Peyer's patch (tissue), 4 donors: Measurements from ENCODE around the gene ABL1.

Experiments used
- POLR2A ChIP-seq, 2 donors: fragments of 450-650 bp; IDR thresholded peaks; one replicate each; pipeline ENCODE4 v1.5.1; 2017; ENCODE audit warnings: antibody characterized with exemption in 2 of 2, mild to moderate bottlenecking in 2 of 2, moderate library complexity in 2 of 2
- TF ChIP-seq, protein P1 (sequence below), 6 experiments: fragments of 450-650 bp in 4 of 6; fragments of 200-600 bp in 2 of 6; sonication (generic) in 1 of 6; IDR thresholded peaks; one replicate each; pipeline ENCODE4 v1.5.1; 2017 to 2019; ENCODE audit warnings: antibody characterized with exemption in 6 of 6, mild to moderate bottlenecking in 3 of 6, moderate library complexity in 1 of 6

DNA sequence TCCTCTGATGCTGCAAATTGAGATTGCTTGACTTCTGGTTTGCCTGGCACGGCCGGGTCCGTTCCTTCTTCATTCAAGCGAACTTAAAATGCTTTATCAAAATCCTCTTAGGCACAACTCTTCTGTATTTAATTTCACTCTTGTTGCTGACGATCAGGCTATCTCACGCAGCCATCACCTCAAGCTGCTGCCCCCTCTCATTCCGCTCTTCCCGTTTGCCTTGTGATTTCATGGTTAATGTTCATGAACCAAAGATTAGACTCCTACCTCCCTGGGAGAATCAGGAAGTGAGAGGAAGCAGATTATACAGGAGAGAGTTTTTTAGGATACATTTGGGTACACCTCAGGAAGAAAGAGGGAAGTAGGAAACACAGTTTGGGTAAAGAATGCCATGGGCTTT is 38.9 kb downstream of the ABL1 start:
- TF ChIP-seq, protein P1, sequence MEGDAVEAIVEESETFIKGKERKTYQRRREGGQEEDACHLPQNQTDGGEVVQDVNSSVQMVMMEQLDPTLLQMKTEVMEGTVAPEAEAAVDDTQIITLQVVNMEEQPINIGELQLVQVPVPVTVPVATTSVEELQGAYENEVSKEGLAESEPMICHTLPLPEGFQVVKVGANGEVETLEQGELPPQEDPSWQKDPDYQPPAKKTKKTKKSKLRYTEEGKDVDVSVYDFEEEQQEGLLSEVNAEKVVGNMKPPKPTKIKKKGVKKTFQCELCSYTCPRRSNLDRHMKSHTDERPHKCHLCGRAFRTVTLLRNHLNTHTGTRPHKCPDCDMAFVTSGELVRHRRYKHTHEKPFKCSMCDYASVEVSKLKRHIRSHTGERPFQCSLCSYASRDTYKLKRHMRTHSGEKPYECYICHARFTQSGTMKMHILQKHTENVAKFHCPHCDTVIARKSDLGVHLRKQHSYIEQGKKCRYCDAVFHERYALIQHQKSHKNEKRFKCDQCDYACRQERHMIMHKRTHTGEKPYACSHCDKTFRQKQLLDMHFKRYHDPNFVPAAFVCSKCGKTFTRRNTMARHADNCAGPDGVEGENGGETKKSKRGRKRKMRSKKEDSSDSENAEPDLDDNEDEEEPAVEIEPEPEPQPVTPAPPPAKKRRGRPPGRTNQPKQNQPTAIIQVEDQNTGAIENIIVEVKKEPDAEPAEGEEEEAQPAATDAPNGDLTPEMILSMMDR (IDR thresholded peaks at IDR 0.05), result no peak
- no peak for TF ChIP-seq POLR2A (IDR thresholded peaks at IDR 0.05)
